Midbrain (tissue), 1 donor: ENCODE measurements around the gene ERC2.
A peak's percentile ranks its signal among the peaks of the same experiment; 100 is the strongest.

ENCODE experiments used
- DNase-seq: peaks from one replicate; lab custom pipeline; 2025; lab: John Stamatoyannopoulos, UW

ERC2 gene

DNA sequence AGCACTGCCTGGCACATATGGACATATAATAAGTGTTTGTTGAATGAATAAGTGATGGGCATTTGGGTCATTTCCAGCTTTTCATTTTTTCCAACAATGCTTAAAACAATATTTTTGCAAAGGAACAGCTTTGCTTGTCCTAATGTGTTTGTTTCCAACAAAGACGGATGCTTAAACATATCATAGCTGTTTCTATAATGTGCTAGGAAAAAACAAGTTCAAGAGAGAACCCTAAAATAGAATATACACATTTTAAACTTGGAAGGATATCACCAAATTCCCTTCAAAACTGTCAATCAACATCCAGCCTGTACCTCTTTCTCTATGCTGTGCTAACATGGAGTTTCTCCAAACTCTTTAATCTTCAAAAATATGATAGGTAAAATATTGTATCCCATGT lies 756.6 kb downstream of the ERC2 start:
- DNase-seq, result no peak

DNA sequence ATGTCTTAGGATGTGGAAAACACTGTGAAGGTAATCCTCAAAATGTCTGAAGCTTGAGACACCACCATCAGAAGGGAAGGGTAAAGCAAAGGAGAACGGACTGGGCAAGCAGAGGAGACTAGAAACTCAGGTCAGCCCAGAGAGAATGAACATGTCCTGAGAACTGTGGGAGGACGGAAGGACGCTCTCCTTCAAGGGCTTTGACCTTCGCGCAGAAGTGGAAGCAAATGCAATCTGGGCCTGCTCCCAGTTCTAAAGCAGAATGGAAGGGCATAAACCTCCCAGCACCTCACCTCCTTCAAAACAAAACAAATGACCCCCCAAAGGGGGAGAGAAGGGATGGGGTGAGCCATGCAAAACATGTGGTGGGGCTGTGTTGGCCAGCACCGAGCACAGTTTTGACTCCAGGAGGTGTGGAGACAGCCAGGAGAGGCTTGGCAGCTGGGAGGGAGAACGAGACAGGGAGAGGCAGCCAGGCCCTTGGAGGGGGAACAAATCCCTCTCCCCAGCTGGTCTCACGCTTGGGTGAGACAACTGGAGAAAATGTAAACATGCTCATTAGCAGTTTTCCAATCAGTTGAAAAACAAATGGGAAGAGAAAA lies 758.8 kb downstream of the ERC2 start:
- DNase-seq, result no peak

DNA sequence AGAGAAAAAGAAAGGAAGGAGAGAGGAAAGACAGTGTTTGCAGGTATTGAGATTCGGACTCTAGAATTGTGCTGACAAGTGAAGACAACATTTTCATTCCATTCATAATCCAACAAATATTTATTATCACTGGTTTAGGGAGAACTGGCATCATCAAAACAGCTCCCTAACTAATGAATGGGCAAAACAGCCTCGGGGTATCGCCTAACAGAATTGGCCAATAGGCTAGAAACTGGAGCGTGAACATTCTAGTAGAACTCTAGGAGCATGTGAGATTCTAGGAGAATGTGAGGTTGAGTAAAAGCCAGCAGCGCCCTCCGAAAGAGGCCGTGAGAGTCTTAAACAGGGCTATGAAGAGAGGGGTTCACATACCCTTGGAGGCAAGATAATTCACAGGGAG lies 759.3 kb downstream of the ERC2 start:
- DNase-seq, result no peak

DNA sequence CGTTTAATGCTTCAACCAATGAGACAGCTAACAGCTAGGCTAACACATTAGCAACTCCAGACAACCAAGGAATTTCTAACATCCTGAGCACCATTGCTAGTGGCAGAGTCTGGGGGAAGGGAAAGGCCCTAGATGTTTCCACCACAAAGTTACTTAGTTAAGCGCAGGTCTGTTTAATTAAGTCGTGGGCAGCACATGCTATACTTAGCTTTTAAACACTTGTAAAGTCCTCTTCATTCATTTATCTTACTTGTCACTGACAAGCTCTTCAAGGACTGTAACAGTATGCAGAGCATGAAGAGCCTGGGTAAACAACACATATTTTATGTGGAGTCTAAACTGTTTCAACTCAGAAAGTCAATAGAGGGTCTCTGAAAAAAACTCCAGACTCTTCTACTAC lies 760.0 kb downstream of the ERC2 start:
- DNase-seq, result no peak

DNA sequence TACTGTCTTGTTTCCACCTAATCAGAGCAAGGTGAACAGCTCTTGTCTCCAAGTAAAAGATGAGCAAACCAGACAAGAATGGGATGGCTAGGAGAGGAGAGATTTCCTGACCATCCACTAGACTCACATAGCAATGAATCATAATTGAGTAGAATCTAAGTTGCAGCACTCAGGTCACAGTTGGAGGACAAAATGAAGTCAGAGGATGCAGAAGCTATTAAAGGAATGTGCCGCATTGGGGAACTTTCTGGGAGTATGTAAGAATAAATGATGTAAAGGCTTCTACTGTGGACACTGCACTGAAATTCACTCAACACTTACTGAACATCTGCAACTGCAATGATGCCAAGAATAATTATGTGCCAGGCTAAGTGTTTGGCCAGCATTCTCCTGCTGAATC lies 763.7 kb downstream of the ERC2 start:
- no peak for DNase-seq

DNA sequence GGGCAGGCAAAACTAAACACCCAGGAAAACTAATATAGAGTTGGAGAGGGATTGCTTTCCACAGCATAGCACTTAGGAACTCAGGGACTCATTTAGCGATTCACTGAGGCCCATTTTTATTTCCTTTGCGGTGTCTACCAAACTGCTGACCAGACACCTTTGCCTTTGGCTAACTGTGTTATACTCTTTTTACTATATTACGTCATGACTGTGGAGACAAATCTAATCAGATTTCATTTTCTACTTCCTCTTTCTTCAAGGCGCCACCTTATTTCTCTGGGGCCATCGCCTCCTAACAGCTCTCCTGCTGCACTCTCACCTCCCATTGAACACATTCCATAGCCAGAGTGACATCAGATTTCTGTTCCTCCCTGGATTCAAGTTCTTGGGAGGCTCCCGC lies 765.4 kb downstream of the ERC2 start:
- DNase-seq, result no peak

DNA sequence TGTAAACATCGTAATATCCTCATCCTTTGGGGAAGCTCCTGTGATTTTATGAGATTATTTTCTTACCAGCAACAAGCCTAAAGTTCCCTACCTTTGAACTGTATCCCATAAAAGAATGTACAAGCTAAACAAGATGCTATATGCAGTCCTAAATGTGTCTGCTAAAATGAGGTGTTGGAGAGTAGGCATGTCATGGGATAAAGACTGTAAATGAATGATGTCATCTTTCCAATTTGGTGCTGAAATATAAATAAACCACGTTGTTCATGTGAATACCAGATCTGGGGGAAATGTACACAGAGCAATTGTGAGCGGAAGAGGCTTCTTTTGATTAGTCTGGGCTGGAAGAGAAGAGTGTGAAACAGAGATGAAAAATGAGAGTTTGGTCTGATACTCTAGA lies 766.3 kb downstream of the ERC2 start:
- no peak for DNase-seq

DNA sequence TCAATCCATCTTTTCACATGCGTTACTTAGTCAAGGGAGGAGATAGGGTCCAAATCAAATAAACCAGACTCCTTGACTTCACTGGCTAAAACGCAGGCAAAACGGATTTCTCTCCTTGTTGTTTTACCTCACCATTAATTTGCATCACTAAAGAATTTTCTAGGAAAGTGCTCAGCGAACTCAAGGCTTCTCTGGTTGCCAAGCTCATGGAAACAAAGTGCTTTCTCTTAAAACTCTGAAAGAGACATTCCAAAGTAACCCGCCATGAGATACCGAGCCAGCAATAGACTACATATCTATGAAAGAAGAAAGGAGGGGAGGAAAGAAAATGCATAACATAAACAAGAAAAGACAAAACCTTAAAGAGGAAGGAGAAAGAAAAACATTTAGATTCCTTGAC lies 769.4 kb downstream of the ERC2 start:
- DNase-seq, result peak; percentile 17

DNA sequence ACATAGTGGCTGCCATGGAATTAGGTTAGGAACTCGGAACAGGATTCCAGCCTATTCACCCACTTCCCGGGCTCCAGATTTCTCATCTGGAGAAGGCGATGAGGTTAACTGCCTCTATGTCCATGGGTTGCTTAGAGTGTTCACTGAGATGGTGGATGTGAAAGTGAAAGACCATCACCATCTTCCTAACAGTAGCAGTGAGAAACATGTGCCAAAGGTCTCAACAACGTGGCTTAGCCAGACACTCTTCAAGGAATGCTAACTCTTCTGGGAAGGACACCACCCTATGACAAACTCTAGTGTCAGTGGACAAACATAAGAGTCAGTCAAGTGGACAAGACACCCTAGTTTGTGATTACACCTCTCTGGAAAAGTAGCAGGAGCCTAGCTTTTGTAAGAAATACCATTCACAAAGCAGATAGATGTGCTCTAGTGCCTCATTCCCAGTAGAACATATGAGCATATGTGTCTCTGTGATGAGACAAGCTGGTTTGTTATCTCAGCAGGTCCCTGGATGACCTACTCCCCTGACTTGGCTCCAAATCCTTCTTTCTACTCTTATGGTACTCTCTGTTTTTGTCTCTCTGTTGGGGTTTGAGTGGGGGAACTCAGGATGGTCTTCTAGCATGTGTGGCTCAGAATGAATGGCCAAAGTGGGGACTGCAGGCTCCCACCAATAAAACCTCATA lies 770.9 kb downstream of the ERC2 start:
- no peak for DNase-seq

DNA sequence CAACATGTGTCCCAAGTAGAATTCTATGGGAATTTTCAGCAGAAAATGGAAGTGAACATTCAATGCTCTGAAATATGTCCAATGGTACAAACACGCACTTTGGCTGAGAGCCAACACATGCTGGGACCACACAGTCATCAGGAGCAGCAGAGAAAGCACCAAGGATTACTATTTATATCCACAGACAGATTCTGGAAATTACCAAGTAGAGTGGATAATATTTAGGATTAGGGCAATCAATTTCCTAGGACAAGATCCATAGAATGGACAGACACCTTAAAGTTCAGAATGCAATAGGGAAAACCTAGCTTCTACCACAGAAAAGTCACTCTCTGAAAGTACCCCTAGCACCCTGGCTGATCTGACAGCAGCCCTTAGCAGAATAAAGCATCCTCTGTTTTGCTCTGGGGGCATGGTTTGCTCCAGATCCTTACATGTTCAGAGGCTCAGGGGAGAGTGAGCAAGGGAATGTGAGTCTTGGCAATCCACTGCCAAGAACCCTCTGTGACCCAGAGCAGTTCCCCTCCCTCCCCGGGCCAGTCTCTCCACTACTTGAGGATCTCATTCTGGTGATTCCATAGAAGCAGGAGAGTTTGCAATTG lies 775.2 kb downstream of the ERC2 start:
- DNase-seq, result no peak

DNA sequence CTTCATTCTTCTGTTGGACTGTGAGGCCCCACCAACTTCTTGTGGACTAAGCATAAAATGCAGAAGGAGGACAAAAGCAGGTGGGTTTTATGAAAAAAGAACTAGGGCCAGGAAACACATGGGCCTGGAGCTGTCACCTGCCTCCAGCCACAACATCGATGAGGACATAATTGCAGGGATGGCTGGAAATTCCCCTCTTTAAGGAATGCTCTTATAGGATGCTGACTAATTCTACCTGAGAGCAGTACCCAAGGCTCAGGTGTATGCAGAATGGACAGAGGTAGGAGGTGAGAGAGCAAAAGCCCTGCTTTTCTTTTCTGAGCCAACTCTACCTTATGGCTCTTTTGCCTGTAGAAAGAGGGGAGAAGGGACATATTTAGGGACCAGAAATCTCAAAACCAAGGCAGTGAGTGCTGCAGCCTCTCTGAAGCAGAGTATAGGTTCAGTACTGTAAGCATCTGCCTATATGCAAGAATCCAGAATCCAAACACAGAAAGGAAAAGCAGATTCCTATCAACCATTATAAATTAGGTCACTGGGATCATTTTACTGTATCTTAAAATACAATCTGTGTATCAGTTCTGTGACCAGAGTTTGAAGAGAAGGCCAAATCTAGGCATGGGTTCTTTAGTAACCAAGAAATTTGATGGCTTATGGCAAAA lies 775.8 kb downstream of the ERC2 start:
- no peak for DNase-seq

DNA sequence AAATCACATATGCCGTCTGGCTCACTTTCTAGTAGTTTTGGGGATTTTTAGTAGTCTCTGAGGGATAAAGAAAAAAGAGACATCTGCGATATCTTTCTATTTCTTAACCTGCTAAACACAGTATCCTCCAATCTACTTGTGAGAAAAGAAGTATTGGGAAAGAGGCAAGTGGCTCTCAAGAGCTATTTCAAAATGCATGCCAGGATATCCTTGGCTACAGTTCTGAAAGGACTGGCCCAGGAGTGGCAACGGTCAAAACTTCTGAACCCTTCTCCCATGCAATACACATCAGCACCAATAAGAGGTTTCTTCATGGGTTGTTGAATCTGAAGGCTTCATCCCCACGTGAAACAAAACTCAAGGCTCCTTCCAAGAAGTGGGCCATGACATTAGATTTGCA lies 777.1 kb downstream of the ERC2 start:
- DNase-seq, result no peak

DNA sequence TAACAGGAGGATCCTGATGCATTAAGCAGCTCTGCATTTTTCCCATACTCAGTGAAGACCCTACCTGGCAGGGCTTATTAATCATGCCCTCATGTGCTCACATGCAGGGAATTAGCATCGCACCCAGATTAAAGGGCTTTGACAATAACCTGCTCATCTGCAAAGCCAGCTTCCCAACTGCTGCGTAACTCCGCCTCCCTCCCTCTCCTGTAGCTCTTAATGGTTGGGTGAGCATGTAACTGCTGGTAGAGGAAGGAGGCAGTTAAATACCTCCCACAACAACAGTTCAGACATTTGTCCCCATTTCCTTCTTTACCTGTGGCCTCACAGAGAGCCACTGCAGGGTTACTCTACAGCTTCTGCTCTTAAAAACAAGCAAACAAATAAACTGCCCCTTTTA lies 777.5 kb downstream of the ERC2 start:
- DNase-seq, result no peak

DNA sequence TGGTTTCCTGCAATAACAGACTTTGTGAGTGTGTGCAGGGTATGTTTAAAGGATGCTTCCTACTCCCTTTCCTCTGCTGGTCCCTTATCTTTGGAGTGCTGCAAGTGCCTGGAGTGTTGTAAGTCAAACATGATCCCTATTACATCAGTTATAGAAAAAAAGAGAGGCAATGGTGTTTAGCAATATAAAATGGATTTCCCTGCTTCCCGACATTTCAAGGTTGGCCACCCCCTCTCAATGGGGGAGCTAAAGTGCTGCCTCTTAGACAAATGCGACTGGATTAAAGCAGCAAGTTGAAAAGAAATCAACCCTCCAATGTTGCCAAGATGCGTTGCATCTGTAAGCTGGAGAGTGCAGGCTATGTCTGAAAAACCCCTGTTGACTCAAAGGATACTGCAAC lies 778.1 kb downstream of the ERC2 start:
- DNase-seq, result no peak

DNA sequence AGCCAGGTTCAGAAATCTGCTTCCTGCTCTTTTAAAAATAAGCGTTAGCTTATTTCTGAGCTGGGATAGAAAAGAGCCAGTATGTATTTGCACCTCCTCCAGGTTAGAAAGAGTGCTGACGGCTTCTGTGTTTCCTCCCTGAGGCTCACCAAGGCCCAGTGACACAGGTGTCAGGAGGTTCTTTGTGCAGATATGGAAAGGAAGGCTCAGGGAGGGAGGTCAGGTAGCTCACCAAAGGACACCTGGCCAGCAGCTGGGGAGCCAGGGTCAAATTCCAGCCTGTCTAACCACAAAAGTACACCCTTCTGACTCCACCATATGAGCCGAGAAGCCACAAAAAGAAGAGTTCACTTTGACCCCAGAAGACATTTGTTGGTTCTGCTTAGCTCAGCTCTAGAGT lies 780.1 kb downstream of the ERC2 start:
- no peak for DNase-seq

DNA sequence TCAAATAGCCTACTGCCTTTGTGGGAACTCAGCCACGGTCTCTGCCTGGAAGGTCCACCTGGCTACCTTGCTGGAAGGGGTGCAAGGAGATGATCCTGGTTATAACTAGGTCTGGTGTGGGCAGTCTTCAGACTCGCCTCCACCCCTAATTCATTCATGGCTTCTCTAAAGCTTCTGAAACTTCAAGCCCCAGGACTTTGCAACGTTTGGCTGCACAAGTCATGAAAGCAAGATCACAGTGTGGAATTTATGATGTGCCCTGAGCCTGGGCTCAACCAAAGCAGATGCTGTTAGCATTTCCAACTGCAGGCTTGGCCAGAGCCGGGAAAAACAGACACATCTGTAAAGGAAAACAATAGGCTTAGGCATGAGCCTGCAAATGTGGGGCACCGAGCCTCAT lies 780.7 kb downstream of the ERC2 start:
- DNase-seq, result no peak

DNA sequence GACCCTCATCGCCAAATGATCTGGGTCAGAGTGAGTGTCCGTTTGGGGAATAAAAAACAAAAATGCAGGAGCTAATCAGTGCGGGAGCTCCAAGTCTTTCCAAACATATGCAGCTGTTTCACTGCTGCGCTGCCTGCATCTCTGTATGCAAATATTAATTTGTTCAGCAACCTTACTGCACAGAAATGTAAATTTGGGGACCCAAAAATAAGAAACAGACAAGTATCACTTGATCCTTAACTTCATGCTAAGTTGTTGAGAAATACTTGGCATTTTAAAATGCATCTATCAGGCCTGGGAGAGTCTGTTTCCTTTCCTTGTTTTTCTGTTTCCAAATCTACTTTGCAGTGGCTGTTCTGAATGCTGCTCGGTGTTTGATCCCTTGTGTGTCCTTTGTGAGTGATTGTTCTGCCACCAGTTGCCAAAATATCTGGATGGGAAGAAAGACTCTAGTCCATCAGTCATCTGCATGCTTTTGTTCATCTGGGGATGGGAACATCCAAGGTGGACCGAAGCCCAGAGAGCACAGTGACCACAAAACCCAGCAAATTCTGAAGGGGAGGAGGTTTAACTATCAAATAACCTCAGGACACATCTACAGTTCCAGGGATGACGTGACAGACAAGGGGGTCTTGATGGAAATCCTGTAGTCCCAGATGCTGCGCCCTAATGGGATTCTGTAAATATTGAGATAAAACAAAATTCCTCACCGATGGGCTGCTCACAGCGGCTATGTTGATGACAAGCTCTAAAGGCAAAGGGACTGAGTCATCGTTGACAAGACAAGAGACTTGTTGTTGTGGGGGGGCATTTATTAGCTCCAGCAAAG lies 781.6 kb downstream of the ERC2 start:
- DNase-seq, result no peak

DNA sequence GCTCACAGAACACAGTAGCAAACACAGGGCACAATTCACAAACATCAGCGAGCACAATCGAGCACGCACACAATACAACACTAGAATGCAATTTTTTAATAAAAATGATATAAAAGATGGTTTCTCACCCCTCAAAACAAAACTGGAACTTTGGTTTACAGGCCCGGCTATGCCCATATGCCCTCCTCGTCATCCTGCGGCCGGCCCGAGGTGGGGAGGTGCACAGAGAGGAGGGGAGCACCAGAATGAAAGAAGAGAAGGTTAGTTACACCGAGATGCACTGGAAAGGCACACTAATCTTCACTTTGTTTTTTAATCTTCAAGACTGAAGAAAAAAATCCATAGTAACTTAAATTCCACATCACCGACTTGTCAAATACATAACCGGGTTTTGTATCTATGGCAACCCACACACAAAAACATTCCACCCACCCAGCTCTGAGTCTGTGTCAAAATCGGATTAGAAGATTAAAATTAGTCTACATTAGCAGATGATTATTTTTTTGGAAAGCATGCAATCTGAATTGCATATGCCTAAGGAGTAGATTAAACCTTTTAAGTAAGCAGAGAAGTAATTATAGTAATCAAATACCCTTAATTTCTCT lies 784.5 kb downstream of the ERC2 start:
- no peak for DNase-seq

DNA sequence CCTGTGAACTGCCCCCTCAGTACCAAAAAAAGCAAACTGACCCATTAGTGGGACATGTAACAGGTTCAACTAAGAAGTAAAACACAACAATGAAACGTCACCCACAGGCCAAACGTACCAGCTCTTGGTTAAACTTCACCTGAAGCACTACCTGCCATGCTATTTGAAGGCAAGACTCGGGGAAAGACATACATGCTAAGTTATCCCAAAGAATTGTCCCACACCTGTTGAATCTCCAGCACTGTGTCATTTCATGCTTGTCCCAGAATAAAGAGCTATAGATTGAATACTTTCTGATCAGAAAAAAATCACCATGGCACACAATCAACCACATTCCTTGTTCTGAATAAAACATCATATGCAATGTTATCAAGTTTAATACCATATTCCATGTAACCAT lies 785.8 kb downstream of the ERC2 start:
- DNase-seq, result no peak

DNA sequence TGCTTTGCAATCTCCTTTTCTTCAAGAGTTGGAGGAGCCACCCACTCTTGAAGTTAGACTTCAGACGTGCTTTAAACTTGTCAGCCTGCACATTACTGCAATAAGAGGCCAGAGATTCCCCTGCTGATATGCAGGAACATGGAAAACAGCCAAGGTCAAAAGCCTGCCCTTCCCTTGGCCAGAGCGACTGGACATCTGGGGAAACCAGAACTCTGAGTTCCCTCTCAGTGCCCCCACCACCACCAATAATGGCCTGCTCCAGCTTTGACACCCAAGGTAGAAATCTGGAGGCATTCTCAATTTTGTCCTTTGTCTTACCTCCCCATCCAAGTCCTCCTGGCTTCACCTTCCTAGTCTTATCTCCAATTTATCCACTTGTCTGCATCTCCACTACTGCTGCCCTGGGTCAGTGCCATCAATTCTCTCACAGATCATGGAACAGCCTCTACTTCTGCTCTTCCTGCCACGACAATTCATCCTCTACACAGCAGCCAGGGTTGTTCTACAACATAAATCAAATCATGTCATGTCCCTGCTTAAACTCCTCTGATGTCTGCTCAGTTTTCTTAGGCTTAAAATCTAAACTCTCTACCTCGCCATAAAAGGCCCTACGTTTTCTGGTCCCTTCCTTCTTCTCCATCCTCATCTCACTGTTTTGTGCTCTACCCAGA lies 789.6 kb downstream of the ERC2 start:
- DNase-seq, result no peak

DNA sequence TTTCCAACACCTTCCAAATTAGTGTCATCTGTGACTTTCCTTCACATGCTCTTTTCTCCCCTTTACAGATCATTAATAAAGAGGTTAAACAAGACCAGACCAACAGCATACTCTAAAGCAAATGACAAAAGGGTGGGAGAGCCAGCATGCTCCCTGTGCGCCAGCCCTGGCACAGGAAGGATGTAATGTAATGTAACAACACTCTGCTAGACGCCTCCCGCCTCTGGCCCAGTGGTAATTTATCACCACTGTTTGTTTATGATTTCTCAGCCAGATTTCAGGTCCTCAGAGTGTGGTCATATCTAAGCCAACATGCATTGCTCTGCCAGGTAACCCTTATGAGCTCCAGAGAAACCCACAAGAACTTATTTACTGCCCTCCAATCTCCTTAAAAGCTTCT lies 791.6 kb downstream of the ERC2 start:
- no peak for DNase-seq
